ENCODE results near the gene ZNF17. TPM values are rescaled to one million over a fixed set of nuclear protein-coding genes. Genes with fewer than 3 reads are reported as not detected.

ZNF17 gene
- total and polyA plus RNA-seq, 2 of the 8 experiments (the other 6 are each of a cell fraction or from before 2014, with no cell fraction given), result 3.8 to 10.2 TPM

DNA sequence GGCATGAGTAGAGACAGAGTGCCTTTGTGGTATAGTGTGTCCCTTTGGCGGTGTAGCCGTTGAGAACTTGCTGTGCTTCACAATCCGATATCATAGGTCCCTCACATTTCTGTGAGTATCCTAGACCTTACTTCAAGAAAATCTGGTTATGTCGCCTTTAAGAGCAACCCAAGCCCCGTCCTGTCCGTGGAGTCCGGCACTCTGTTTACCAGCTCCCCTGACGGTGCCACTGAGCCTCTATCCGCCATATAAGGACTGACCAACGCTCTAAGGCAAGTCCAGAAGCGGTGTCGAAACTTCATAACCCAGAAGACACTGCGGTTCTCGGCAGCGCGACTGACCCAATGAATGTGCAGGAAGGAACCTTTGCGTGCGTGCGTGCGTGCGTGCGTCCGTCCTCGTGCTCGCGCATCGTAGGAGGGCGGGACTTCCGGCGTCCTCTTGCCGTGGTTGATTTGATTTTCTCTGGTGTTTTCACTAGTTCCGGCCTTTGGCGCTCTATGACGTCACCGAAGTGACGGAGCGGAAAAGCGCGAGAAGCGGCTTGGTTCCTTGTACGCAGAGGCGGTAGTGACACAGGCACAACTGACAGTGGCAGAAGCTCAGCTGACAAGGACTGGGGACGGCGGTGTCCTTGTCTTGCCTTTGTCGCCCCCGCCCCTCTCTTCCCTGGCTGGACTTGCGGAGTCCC is 47.8 kb upstream of the ZNF17 start, which contains the start of the genes TRAPPC2B and ZNF547 (continued):
- TF ChIP-seq E2F6 (IDR thresholded peaks at IDR 0.05) (no peak), GTF2F1 (IDR thresholded peaks at IDR 0.05; ENCODE audit: borderline replicate concordance, low read depth, low read length) (peak; percentile 75; the same call in 1 of the 2 replicates), MAX (IDR thresholded peaks at IDR 0.05) (peak; percentile 73), EGR1 (IDR thresholded peaks at IDR 0.05; ENCODE audit: borderline replicate concordance, low read depth, low read length) (no peak), CBX8 (IDR thresholded peaks at IDR 0.05; ENCODE audit: borderline replicate concordance, low read depth, low read length) (no peak), RXRA (IDR thresholded peaks at IDR 0.05; ENCODE audit: insufficient read depth, low read depth, low read length) (no peak), FOSL1 (IDR thresholded peaks at IDR 0.05; ENCODE audit: insufficient read depth, low read depth, low read length) (no peak), SIN3A (conservative IDR thresholded peaks at IDR 0.05 in 1 of 2, IDR thresholded peaks at IDR 0.05 in 1 of 2; ENCODE audit: low read depth in 1 of 2, low read length in 2 of 2) (peak; percentile 88 to 98), SUZ12 (IDR thresholded peaks at IDR 0.05; ENCODE audit: low read length) (no peak), ATF2 (IDR thresholded peaks at IDR 0.05; ENCODE audit: low read length) (no peak; the same call in 1 of the 2 replicates), SIX5 (IDR thresholded peaks at IDR 0.05; ENCODE audit: low read depth, low read length) (peak; percentile 47), CREB1 (IDR thresholded peaks at IDR 0.05) (peak; percentile 99), JUND (IDR thresholded peaks at IDR 0.05; ENCODE audit: low read length) (peak; percentile 97), SP2 (IDR thresholded peaks at IDR 0.05; ENCODE audit: low read length) (peak; percentile 16; the same call in 1 of the 2 replicates), RNF2 (IDR thresholded peaks at IDR 0.05; ENCODE audit: borderline replicate concordance, low read depth, low read length, missing control alignments, poor library complexity, severe bottlenecking) (no peak), TCF12 (IDR thresholded peaks at IDR 0.05; ENCODE audit: low read depth, low read length) (no peak), SAP30 (IDR thresholded peaks at IDR 0.05; ENCODE audit: insufficient read depth, insufficient replicate concordance, low read length) (peak; percentile 74), CTBP2 (IDR thresholded peaks at IDR 0.05; ENCODE audit: borderline replicate concordance, insufficient read depth, insufficient read length, low read length) (peak; percentile 75), EP300 (IDR thresholded peaks at IDR 0.05; ENCODE audit: borderline replicate concordance in 1 of 2, low read depth in 2 of 2, low read length in 2 of 2) (no peak), SRF (IDR thresholded peaks at IDR 0.05; ENCODE audit: low read depth, low read length) (peak; percentile 90)
